GM12864 (cell line): ENCODE data around the gene BEND7.

Experiments used
- DNase-seq: peaks from one replicate; pipeline ENCODE4 v3.0.0-alpha.2; 2011; ENCODE audit warnings: low read depth
- H3K4me3 ChIP-seq: 2 replicates; pipeline ENCODE4 v1.5.1; 2011; ENCODE audit warnings: mild to moderate bottlenecking, low read depth, low read length, control low read depth
- CTCF ChIP-seq: IDR thresholded peaks from 2 replicates; pipeline ENCODE4 v1.5.1; 2011; ENCODE audit warnings: low read depth, mild to moderate bottlenecking, moderate library complexity, low read length, control low read depth, inconsistent platforms; ENCODE audit errors: missing control alignments

BEND7 gene

GRCh38 chr10:13400196-13400965, 128.4 kb downstream of the BEND7 start:
- DNase-seq = no peak
- no peak overlapping the region for H3K4me3 ChIP-seq
- TF ChIP-seq CTCF = no peak

- no peak for TF ChIP-seq CTCF
- no peak overlapping the region for H3K4me3 ChIP-seq
- no peak for DNase-seq
Observed at GRCh38 chr10:13399752-13400151, 129.1 kb downstream of the BEND7 start.

GRCh38 chr10:13399236-13399635, 129.6 kb downstream of the BEND7 start:
- no peak for TF ChIP-seq CTCF
- no peak overlapping the region for H3K4me3 ChIP-seq
- DNase-seq = no peak

GRCh38 chr10:13397052-13397451, 131.8 kb downstream of the BEND7 start:
- no peak for DNase-seq
- TF ChIP-seq CTCF = no peak
- no peak overlapping the region for H3K4me3 ChIP-seq

GRCh38 chr10:13396369-13396768, 132.4 kb downstream of the BEND7 start:
- no peak for TF ChIP-seq CTCF
- DNase-seq = no peak
- H3K4me3 ChIP-seq = no peak overlapping the region

- no peak for DNase-seq
- H3K4me3 ChIP-seq = no peak overlapping the region
- no peak for TF ChIP-seq CTCF
Observed at GRCh38 chr10:13395540-13395939, 133.3 kb downstream of the BEND7 start.

- no peak overlapping the region for H3K4me3 ChIP-seq
- TF ChIP-seq CTCF = no peak
- no peak for DNase-seq
Observed at GRCh38 chr10:13393640-13394039, 135.2 kb downstream of the BEND7 start.
